Mesenchymal stem cell (in vitro differentiated cells and primary cell): Measurements from ENCODE around the gene ENTPD2.

ENCODE experiments used
- DNase-seq: peaks from one replicate; pipeline ENCODE4 v3.0.0-alpha.2; 2013
- H2AFZ ChIP-seq: one replicate; pipeline ENCODE4 v1.6.1; 2013; ENCODE audit warnings: low read depth, mild to moderate bottlenecking, control low read depth, inconsistent platforms, low read length, moderate library complexity
- H2AK5ac ChIP-seq: 2 replicates; pipeline ENCODE4 v1.6.1; 2013; ENCODE audit warnings: low read length, moderate library complexity, mild to moderate bottlenecking, inconsistent platforms; ENCODE audit not compliant: severe bottlenecking
- H2BK120ac ChIP-seq: one replicate; pipeline ENCODE4 v1.6.1; 2013; ENCODE audit warnings: low read depth, mild to moderate bottlenecking, inconsistent platforms, low read length, moderate library complexity
- H2BK12ac ChIP-seq, 2 experiments: one replicate each; pipeline ENCODE4 v1.6.1; 2013; ENCODE audit warnings: inconsistent platforms in 2 of 2, low read length in 2 of 2, mild to moderate bottlenecking in 2 of 2, moderate library complexity in 2 of 2, control low read depth in 1 of 2
- H2BK15ac ChIP-seq: one replicate; pipeline ENCODE4 v1.6.1; 2013; ENCODE audit warnings: mild to moderate bottlenecking, low read depth, inconsistent platforms; ENCODE audit not compliant: poor library complexity, severe bottlenecking
- H2BK5ac ChIP-seq: 2 replicates; pipeline ENCODE4 v1.6.1; 2013; ENCODE audit warnings: low read depth, mild to moderate bottlenecking, low read length, control low read depth, inconsistent platforms; ENCODE audit not compliant: poor library complexity, severe bottlenecking
- H3K14ac ChIP-seq, 2 experiments: one replicate each; pipeline ENCODE4 v1.6.1; 2013; ENCODE audit warnings: inconsistent platforms in 2 of 2, low read length in 2 of 2, control low read depth in 1 of 2, mild to moderate bottlenecking in 1 of 2, moderate library complexity in 1 of 2
- H3K18ac ChIP-seq, 2 experiments: one replicate each; pipeline ENCODE4 v1.6.1; 2013; ENCODE audit warnings: inconsistent platforms in 2 of 2, low read length in 2 of 2, control low read depth in 1 of 2, low read depth in 1 of 2, mild to moderate bottlenecking in 1 of 2
- H3K23ac ChIP-seq, 2 experiments: one replicate each; pipeline ENCODE4 v1.6.1; 2013; ENCODE audit warnings: inconsistent platforms in 2 of 2, low read length in 2 of 2, mild to moderate bottlenecking in 2 of 2, moderate library complexity in 2 of 2, control low read depth in 1 of 2
- H3K27ac ChIP-seq: 2 replicates; pipeline ENCODE4 v1.5.1; 2013; ENCODE audit warnings: mild to moderate bottlenecking, moderate library complexity, low read length, control low read depth, inconsistent platforms; ENCODE audit not compliant: poor library complexity, severe bottlenecking
- H3K27me3 ChIP-seq, 2 experiments: 2 replicates each; pipeline versions ENCODE4 v1.6.1 to v1.7.0; 2013; ENCODE audit warnings: low read length in 2 of 2, mild to moderate bottlenecking in 2 of 2, moderate library complexity in 2 of 2, control low read depth in 1 of 2, inconsistent platforms in 1 of 2; ENCODE audit not compliant: control insufficient read depth in 1 of 2, insufficient read depth in 1 of 2
- H3K36me3 ChIP-seq, 2 experiments: 2 replicates each; pipeline versions ENCODE4 v1.6.1 to v1.7.0; 2013; ENCODE audit warnings: low read length in 2 of 2, control low read depth in 1 of 2, inconsistent platforms in 1 of 2, low read depth in 1 of 2, mild to moderate bottlenecking in 1 of 2; ENCODE audit not compliant: insufficient read depth in 2 of 2, control insufficient read depth in 1 of 2
- H3K4ac ChIP-seq, 2 experiments: one replicate each; pipeline ENCODE4 v1.6.1; 2013; ENCODE audit warnings: inconsistent platforms in 2 of 2, low read length in 2 of 2, mild to moderate bottlenecking in 2 of 2, moderate library complexity in 2 of 2, control low read depth in 1 of 2, low read depth in 1 of 2
- H3K4me1 ChIP-seq: 2 replicates; pipeline ENCODE4 v1.6.1; 2013; ENCODE audit warnings: low read depth, low read length, control low read depth; ENCODE audit not compliant: control insufficient read depth, insufficient read depth
- H3K4me2 ChIP-seq: 2 replicates; pipeline ENCODE4 v1.6.1; 2013; ENCODE audit warnings: low read length, mild to moderate bottlenecking, inconsistent platforms; ENCODE audit not compliant: poor library complexity, severe bottlenecking
- H3K4me3 ChIP-seq, 2 experiments: 2 replicates each; pipeline versions ENCODE4 v1.5.1 to v1.7.0; 2013; ENCODE audit warnings: low read length in 2 of 2, mild to moderate bottlenecking in 2 of 2, control low read depth in 1 of 2, low read depth in 1 of 2; ENCODE audit not compliant: insufficient read depth in 1 of 2
- H3K79me1 ChIP-seq: replicated peaks from 2 replicates; pipeline ENCODE4 v1.6.1; 2013; ENCODE audit warnings: mild to moderate bottlenecking, control low read depth, low read length, inconsistent platforms; ENCODE audit not compliant: poor library complexity, severe bottlenecking
- H3K9ac ChIP-seq: 2 replicates; pipeline ENCODE4 v1.7.0; 2013; ENCODE audit warnings: mild to moderate bottlenecking, low read length, moderate library complexity
- H3K9me3 ChIP-seq: 2 replicates; pipeline ENCODE4 v1.7.0; 2013; ENCODE audit warnings: mild to moderate bottlenecking, low read length; ENCODE audit not compliant: control insufficient read depth
- H4K8ac ChIP-seq: one replicate; pipeline ENCODE4 v1.6.1; 2013; ENCODE audit warnings: inconsistent platforms, mild to moderate bottlenecking, low read length, moderate library complexity
- H4K91ac ChIP-seq: one replicate; pipeline ENCODE4 v1.6.1; 2013; ENCODE audit warnings: mild to moderate bottlenecking, low read length, inconsistent platforms
- WGBS: methylation state at CpG from one replicate; pipeline ENCODE4 v1.1.7; 2013; ENCODE audit warnings: mixed read lengths; 5-methylcytosine and 5-hydroxymethylcytosine counted together

ENTPD2 gene

DNA sequence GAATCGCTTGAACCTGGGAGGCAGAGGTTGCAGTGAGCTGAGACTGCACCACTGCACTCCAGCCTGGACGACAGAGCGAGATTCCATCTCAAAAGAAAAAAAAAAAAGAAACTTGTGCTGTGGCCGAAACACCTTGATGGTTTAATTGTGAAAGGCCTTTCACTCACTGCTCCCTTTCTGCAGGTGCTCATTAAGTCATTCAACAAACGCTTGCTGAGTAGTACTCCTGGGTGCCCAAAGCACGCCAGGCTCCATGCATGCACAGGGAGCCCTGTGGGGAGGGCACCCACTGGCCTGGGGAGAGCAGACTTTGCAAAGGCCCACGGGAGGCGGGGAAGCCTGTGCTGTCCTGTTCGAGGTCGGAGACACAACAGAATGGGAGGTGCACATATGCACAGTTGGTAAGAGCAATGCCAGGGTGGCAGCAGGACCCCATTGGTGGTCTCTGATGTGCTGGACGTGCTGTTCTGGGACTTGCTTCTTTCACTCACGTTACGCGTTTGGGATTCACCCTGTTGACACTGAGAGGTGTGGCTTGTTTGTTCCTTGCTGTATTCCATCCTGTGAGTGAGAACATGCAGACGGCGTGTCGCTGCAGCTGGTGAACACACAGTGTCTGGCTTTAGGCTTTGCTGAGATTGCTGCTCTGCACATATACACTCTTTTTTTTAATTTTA lies 3.0 kb upstream of the ENTPD2 start:
- Histone ChIP-seq H3K4me2 (no peak overlapping the region), H3K79me1 (no peaks in the 10 kb centered on the region), H3K14ac (no peak overlapping the region), H3K27ac (no peak overlapping the region), H3K4me3 (no peak overlapping the region), H3K9me3 (no peaks in the 10 kb centered on the region), H3K4me1 (peaks cover 16% of the 10 kb centered on the region), H3K4ac (no peak overlapping the region), H3K36me3 (no peaks in the 10 kb centered on the region), H4K8ac (no peak overlapping the region), H3K9ac (no peak overlapping the region), H2AK5ac (no peak overlapping the region), H4K91ac (no peak overlapping the region), H2BK12ac (no peak overlapping the region), H3K18ac (no peak overlapping the region), H2BK5ac (no peak overlapping the region), H3K23ac (no peak overlapping the region), H3K27me3 (peaks cover 40 to 57% of the 10 kb centered on the region in 2 experiments), H2BK15ac (no peak overlapping the region), H2BK120ac (no peak overlapping the region), H2AFZ (no peak overlapping the region)
- no peak for DNase-seq
- 85% methylated on average over 15 of the region's 17 CpGs for WGBS

DNA sequence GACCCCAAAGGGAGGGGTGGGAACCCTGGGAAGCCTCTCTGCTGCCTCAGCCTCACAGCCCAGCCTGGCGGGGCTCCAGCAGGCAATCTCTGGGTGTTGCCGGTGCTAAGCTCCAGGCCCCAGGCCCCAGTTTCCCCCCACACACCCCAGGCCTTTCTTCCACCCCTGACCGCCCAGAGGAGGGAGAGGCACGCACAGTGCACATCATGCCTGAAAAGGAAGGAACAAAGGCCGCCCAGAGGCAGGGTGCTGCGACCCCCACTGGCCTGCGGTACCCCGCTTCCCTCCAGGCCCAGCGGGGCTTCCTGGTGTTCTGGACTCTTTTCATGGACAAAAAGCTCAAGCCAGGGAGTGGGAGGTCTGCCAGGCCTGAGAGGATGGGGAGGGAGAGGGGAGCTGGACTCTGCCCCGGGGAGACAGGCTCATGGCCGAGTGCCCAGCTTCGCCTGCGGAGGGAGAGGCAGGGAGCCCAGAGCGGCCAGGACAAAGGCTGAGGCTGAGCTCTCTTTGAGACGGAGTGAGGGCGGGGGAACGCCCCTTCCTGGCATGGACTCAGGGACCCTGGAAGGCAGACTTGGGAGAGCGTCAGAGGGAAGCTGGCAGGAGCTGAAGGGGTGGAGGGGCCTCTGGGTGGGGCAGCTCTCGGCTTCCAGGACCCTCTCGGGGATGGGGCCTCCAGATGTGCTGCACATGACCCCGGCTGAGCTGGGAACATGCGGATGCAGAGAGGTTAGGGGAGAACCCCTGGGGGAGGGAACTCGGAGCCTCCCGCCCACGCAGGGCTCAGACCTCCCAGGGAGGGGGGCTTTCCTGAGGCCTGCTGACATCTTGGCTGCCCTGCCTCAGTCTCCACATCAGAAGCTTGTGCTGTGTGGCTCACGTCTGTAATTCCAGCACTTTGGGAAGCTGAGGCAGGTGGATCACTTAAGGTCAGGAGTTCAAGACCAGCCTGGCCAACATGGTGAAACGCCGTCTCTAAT lies 1.8 kb upstream of the ENTPD2 start:
- H2AFZ ChIP-seq, result no peak overlapping the region
- peaks cover 50 to 69% of the 10 kb centered on the region in 2 experiments for H3K27me3 ChIP-seq
- H3K23ac ChIP-seq, result no peak overlapping the region
- H2BK120ac ChIP-seq, result no peak overlapping the region
- no peak overlapping the region for H4K8ac ChIP-seq
- no peak overlapping the region for H2BK12ac ChIP-seq
- H3K14ac ChIP-seq, result no peak overlapping the region
- no peak overlapping the region for H2AK5ac ChIP-seq
- H3K4me3 ChIP-seq, result no peak overlapping the region
- no peak overlapping the region for H2BK5ac ChIP-seq
- no peaks in the 10 kb centered on the region for H3K9me3 ChIP-seq
- H3K4me1 ChIP-seq, result peaks cover 16% of the 10 kb centered on the region
- H3K4me2 ChIP-seq, result no peak overlapping the region
- WGBS, result 75% methylated on average over 28 of the region's 28 CpGs
- no peak overlapping the region for H3K4ac ChIP-seq
- H3K18ac ChIP-seq, result no peak overlapping the region
- no peaks in the 10 kb centered on the region for H3K36me3 ChIP-seq
- H3K79me1 ChIP-seq, result no peaks in the 10 kb centered on the region
- no peak overlapping the region for H2BK15ac ChIP-seq
- no peak for DNase-seq
- no peak overlapping the region for H3K27ac ChIP-seq
- no peak overlapping the region for H3K9ac ChIP-seq
- H4K91ac ChIP-seq, result no peak overlapping the region

DNA sequence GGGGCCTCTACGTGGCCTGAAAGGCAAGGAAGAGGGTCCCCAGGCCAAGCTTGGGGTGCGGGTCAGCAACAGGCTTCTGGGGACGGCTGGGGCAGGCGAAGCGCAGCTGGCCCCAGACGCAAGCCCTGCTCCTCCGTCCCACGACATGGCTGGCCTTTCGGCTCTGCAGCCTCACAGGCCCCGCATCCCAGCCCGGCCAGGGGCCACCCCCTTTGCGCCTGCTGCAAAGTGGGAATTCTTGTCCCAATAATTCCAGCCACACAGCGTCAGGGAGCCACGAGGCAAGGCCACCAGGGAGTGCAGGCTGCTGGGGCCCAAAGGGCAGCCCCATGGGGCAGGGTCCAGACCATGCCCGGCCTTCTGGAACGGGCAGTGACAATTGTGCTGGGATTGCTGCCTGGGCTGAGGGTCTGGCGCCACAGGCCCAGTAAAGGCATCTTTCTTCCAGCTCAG lies 1.1 kb upstream of the ENTPD2 start:
- Histone ChIP-seq H2AFZ (no peak overlapping the region), H3K9me3 (no peaks in the 10 kb centered on the region), H3K23ac (no peak overlapping the region), H3K27ac (no peak overlapping the region), H2AK5ac (no peak overlapping the region), H3K4ac (no peak overlapping the region), H3K4me2 (no peak overlapping the region), H3K79me1 (no peaks in the 10 kb centered on the region), H2BK5ac (no peak overlapping the region), H3K27me3 (peaks cover 57 to 76% of the 10 kb centered on the region in 2 experiments), H3K9ac (no peak overlapping the region), H3K14ac (no peak overlapping the region), H2BK12ac (no peak overlapping the region), H3K36me3 (no peaks in the 10 kb centered on the region), H3K4me3 (no peak overlapping the region), H4K91ac (no peak overlapping the region), H2BK120ac (no peak overlapping the region), H3K18ac (no peak overlapping the region), H4K8ac (no peak overlapping the region), H3K4me1 (peaks cover 16% of the 10 kb centered on the region), H2BK15ac (no peak overlapping the region)
- WGBS, result 83% methylated on average over 17 of the region's 17 CpGs
- DNase-seq, result no peak
